Measurements from ENCODE around the gene CDCA3.

The CDCA3 gene

DNA sequence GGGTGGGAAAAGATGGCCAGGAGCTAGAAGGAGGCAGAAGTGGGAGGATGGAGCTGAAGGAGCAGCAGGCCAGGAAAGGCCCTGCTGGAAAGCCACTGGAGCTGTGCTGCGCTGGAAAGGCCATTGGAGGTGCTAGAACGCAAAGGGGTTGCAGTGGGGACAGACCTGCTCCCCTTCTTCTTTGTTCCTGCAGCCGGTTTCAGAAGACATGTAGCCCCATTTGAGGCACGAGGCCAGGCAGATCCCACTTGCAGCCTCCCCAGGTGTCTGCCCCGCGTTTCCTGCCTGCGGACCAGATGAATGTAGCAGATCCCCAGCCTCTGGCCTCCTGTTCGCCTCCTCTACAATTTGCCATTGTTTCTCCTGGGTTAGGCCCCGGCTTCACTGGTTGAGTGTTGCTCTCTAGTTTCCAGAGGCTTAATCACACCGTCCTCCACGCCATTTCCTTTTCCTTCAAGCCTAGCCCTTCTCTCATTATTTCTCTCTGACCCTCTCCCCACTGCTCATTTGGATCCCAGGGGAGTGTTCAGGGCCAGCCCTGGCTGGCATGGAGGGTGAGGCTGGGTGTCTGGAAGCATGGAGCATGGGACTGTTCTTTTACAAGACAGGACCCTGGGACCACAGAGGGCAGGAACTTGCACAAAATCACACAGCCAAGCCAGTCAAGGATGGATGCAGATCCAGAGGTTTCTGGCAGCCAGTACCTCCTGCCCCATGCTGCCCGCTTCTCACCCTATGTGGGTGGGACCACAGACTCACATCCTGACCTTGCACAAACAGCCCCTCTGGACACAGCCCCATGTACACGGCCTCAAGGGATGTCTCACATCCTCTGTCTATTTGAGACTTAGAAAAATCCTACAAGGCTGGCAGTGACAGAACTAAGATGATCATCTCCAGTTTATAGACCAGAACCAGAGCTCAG lies 31.7 kb downstream of the CDCA3 start:
- DNase-seq = no peak

DNA sequence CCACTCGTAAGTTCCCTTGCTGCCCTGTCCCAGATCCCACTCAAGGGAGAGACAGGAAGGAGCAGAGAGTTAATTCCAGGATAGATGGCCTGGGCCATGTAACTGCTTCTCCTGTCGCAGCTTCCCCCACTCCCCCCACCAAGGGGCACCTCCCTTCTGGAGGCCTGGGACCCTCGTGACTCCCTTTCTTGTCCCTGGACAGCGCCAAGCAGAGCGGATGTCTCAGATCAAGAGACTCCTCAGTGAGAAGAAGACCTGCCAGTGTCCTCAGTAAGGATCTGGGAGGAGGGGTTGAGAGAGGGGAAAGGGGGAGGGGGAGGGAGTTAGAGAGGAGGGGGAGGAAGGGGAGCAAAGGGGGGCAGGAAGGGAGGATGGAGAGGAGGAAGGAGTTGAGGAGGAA lies 32.4 kb downstream of the CDCA3 start:
- no peak for DNase-seq

DNA sequence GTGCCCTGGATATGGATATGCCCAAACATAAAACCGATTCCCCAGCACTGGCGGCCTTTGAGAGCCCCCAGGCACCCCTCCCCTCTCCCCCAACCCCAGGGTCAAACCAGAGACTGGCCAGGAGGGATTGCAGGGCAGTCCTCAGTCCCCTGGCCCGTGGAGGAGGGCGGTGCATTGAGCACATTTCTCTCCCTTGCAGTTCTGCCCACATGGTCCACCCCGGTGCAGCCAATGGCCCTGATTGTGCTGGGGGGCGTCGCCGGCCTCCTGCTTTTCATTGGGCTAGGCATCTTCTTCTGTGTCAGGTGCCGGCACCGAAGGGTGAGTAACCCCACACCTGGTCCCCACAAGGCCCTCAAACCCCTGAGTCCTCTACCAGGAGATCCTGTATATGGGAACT lies 32.9 kb downstream of the CDCA3 start:
- DNase-seq = no peak

DNA sequence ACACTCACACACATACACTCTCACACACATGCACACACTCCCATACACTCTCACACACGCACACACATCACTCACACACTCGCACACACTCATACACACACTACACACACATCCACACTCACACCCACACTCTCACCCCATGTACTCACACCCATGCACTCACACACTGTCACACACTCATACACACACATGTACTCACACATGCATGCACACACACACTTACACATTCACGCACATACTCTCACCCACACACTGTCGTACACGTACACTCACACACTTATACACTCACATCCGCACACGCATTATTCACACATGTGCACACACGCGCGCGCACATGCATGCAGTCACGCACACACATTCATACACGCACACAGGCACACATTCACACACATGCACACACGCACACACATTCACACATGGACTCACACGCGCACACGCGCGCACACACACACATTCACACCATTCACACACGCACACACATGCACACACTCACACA lies 33.4 kb downstream of the CDCA3 start:
- no peak for DNase-seq

DNA sequence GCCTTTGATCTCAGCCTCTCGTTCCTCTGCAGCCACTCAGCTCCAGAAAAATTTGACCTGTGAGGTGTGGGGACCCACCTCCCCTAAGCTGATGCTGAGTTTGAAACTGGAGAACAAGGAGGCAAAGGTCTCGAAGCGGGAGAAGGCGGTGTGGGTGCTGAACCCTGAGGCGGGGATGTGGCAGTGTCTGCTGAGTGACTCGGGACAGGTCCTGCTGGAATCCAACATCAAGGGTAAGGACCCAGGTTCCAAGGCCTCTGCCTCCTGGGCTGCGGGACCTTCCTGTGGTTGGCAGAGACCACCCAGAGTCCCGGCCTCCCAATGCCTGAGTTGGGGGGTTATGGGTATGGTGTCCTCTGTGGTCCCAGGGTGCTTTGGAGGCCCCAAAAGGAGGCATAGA lies 34.0 kb downstream of the CDCA3 start:
- no peak for DNase-seq

DNA sequence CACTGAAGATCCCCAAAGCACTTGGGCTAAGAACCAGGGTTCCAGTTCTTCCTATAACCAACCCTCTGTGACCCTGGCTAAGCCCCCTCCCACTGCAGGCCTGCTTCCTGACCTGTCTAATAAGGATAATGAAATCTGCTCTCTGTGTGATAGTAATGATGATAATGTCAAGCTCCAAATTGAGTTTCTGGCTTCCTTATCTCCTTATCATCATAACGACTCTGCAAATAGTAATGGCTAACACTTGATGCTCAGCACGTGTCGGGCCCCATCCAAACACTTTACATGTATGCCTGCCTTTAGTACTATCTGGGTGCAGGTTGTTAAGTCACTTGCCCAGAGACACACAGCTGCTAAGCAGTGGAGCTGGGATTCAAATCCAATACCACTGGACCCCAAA lies 34.5 kb downstream of the CDCA3 start:
- DNase-seq = no peak

DNA sequence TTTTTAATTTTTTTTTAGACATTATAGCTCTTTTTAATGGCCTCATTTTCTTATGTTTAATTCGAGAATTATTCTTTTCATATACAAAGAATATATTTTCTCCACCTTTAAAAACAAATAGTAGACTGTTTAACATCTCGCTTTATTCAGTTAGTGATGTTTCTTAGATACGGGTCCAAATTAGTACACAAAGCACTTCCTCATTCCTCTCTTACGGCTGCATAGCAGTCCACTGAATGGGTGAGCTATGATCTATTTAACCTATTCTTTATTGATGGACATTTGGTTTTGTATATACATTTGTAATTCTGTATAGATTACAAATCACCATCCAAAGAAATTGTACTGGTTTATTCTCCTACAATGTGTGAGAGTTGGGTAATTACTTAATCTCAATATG lies 37.7 kb downstream of the CDCA3 start:
- DNase-seq = no peak

DNA sequence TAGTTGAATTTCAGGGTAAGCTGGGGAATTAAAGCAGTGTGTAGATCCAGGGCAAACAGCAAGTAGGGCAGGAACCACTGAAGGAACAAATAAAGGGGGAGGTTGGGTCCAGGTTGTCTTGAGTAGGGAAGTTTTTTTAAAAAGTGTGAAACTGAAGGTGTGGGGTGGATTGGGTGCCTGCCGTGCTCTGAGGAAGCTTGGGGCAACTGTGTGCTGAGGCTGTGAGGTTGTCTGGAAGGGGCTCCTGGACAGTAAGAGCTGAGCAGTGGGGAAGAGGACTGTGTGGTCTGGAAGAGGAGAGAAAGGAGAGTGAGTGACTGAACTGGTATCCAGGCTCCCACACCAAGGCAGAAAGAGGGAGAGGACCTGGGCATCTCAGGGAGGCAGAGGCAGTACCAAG lies 40.3 kb downstream of the CDCA3 start:
- DNase-seq = no peak

DNA sequence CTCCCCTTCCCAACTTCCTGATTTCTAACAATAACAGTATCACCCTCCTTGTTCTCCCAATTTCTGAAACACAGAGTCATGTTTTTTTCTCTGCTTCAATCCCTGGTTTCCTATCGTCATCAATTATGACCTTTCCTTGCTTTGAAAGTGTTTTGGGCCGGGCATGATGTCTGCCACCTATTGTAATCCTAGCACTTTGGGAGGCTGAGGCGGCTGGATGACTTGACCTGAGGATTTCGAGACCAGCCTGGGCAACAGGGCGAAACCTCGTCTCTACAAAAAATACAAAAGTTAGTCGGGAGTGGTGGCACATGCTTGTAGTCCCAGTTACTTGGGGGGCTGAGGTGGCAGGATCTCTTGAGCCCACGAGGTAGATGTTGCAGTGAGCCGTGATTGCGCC lies 42.0 kb downstream of the CDCA3 start:
- DNase-seq = no peak

DNA sequence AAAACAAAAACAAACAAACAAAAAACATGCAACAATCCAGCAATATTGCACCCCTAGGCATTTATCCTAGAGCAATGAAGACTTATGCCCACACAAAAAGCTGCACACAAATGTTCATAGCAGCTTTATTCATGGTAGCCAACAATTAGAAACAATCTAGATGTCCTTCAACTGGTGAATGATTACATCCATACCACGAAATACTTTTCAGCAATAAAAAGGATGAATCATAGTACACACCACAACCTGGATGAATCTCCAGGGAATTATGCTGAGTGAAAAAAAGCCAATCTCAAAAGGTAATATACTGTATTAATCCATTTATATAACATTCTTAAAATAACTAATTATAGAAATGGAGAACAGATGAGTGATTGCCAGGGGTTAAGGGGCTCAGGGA lies 43.9 kb downstream of the CDCA3 start:
- DNase-seq = no peak

DNA sequence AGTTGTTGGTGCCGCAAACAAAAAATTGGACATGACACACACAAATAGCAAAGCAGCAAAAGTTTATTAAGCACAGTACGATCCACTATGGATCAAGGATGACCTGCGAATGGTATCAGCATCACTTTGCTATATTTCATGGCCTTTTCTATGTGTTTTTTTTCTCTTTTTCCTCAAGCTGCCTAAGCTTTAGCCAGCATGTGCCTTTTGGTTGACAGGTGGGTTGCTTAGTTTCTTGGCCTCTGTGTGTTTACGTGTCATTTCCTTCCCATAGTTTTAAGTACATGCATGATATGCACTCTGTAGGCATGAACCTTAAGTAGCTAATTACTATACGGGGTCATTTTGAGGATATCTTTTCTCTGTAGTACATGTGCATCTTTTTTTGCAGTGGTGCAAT lies 51.9 kb downstream of the CDCA3 start:
- DNase-seq = no peak
